Stimulated activated CD4-positive, alpha-beta T cell treated with anti-CD3 and anti-CD28 coated beads, Interleukin-1b, Interleukin-23, amount 100 ng/mL, for 4 hours (primary cell): ENCODE measurements around the gene PPP1R13B.

ENCODE experiments used
- DNase-seq, 2 donors: peaks; one replicate each; pipeline ENCODE4 v3.0.0-alpha.2; 2020; ENCODE audit warnings: low read depth in 2 of 2

The PPP1R13B gene

GRCh38 chr14:103731916-103732867 is 115.2 kb downstream of the PPP1R13B start:
- no peak for DNase-seq

GRCh38 chr14:103731481-103731880 is 115.9 kb downstream of the PPP1R13B start:
- no peak for DNase-seq

- DNase-seq = no peak
These were observed 116.8 kb downstream of the PPP1R13B start for GRCh38 chr14:103730490-103731035.

GRCh38 chr14:103729496-103730448 is 117.6 kb downstream of the PPP1R13B start:
- no peak for DNase-seq

GRCh38 chr14:103728721-103729120 is 118.7 kb downstream of the PPP1R13B start:
- DNase-seq = no peak

- DNase-seq = no peak
These were observed 119.2 kb downstream of the PPP1R13B start for GRCh38 chr14:103728141-103728540.

GRCh38 chr14:103727313-103727980 is 119.9 kb downstream of the PPP1R13B start:
- no peak for DNase-seq

- DNase-seq = no peak
These were observed 120.9 kb downstream of the PPP1R13B start for GRCh38 chr14:103726474-103726873.

- DNase-seq = no peak
These were observed 121.5 kb downstream of the PPP1R13B start for GRCh38 chr14:103725739-103726395.

GRCh38 chr14:103725001-103725682 is 122.2 kb downstream of the PPP1R13B start:
- DNase-seq = no peak

- DNase-seq = no peak
These were observed 123.3 kb downstream of the PPP1R13B start for GRCh38 chr14:103724116-103724515.

- no peak for DNase-seq
These were observed 123.7 kb downstream of the PPP1R13B start for GRCh38 chr14:103723748-103724081.

GRCh38 chr14:103721334-103722120 is 125.8 kb downstream of the PPP1R13B start:
- DNase-seq = peak in 1 of 2 donors; percentile 19

GRCh38 chr14:103719751-103720150 is 127.6 kb downstream of the PPP1R13B start:
- DNase-seq = no peak

- no peak for DNase-seq
These were observed 128.8 kb downstream of the PPP1R13B start for GRCh38 chr14:103718572-103718971.

GRCh38 chr14:103716899-103717411 is 130.4 kb downstream of the PPP1R13B start:
- DNase-seq = no peak

- peak in 1 of 2 donors; percentile 19 for DNase-seq
These were observed 131.1 kb downstream of the PPP1R13B start for GRCh38 chr14:103716091-103716801.
